HG03025 (cell line): ENCODE data around the gene MRPL54.
"Not testable (repeated sequence)": the region's sequence is repeated elsewhere in the genome, so short reads cannot be mapped to it uniquely, and the experiment has no call there.

ENCODE experiments used
- ATAC-seq: cut with Tn5 transposase; IDR thresholded peaks from one replicate; pipeline ENCODE4 v1.9.1; 2021; ENCODE audit warnings: mild to moderate bottlenecking, moderate library complexity; ENCODE audit not compliant: unreplicated experiment, low FRiP score

Gene MRPL54

DNA sequence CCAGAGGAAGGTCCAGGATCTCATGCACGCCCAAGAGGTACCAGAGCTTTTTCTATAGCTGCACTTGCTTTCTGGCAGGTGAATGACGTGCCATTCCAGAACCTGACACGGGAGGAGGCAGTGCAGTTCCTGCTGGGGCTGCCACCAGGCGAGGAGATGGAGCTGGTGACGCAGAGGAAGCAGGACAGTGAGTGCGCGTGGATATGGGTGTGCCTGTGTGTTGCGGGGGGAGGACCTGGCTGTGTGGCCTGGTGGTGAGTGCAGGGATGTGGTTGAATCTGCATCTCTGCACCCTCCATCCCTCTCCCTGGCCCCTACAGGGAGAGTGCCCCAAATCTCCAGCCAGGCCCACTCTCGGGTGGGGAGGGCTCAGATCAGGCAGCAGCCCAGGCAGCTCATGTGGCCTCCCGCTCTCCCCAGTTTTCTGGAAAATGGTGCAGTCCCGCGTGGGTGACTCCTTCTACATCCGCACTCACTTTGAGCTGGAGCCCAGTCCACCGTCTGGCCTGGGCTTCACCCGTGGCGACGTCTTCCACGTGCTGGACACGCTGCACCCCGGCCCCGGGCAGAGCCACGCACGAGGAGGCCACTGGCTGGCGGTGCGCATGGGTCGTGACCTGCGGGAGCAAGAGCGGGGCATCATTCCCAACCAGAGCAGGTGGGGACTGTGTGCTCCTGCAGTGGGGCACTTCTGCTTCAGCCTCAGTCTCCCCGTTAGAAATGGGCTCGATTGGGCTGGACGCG, 23.8 kb upstream of the MRPL54 start:
- ATAC-seq: no peak

- no peak for ATAC-seq
Measured at GRCh38 chr19:3740431-3740830, 22.1 kb upstream of the MRPL54 start.

- ATAC-seq: no peak
Measured at GRCh38 chr19:3743486-3743885, 19.0 kb upstream of the MRPL54 start.

DNA sequence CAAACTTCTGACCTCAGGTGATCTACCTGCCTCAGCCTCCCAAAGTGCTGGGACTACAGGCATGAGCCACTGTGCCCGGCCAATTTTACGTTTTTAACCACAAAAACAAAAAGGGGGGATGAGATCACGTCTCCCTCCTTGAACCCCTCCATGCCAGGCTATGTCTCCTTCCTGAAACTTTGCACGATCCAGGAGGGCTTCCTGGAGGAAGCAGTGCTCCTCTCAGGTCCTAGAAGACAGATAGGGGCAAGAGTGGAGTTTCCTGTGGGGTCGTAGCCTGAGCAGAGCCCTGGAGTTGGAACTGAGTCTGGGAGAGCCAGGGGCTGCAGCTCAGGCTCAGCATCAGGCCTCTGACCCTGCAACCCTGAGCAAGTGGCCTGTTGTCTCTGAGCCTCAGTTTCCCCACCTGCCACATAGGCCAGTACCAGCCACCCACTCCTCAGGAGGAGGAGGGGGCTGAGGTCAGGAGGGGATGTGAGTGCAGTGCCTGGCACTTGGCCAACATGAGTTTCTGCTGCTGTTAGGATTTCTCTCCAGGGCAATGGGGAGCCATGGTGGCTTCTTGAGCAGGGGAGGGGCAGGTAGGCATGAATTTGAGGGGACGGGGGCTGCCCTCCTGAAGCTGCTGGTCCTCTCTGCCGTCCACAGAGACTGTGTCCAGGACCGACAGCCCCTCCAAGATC, 17.0 kb upstream of the MRPL54 start:
- no peak for ATAC-seq

GRCh38 chr19:3746371-3747056, 16.0 kb upstream of the MRPL54 start:
- ATAC-seq: no peak

- ATAC-seq: no peak
Measured at GRCh38 chr19:3748965-3749364, 13.5 kb upstream of the MRPL54 start.

GRCh38 chr19:3750211-3750610, 12.3 kb upstream of the MRPL54 start:
- no peak for ATAC-seq

DNA sequence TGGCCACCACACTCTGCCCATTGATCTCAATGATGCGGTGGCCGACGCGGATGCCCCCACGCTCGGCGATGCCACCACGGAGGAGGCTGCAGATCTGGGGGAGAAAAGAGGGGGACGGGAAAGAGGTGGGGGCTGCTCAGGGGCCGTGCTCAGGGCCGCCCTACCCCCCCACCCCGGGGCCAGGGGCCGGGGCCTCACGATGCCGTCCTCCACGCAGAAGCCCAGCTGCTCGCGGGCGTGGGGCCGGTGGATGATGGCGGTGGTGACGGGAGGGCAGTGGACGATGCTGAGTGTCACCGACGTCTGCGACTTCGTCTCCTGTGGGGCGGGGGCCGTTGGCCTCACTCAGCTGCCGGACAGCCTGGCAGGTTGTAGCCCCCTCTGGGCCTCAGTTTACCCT, 11.2 kb upstream of the MRPL54 start:
- no peak for ATAC-seq

DNA sequence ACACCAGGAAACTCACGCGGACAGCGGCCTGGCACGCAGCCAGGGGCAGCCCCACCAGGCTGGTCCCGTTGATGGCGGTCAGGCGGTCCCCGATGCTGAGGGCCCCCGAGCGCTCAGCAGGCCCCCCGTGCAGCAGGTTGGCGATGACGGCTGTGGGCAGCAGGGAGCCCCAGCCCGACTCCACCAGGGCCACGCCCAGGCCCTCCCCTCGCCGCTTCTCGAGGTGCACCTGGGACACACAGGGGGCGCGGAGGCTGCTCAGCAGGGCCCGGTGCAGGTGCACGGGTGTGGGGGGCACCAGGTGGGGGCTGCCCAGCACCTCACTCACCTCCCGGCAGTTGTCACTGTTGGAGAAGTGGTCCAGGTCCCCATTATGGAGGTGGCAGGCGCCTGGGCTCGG, 10.0 kb upstream of the MRPL54 start:
- ATAC-seq: no peak

DNA sequence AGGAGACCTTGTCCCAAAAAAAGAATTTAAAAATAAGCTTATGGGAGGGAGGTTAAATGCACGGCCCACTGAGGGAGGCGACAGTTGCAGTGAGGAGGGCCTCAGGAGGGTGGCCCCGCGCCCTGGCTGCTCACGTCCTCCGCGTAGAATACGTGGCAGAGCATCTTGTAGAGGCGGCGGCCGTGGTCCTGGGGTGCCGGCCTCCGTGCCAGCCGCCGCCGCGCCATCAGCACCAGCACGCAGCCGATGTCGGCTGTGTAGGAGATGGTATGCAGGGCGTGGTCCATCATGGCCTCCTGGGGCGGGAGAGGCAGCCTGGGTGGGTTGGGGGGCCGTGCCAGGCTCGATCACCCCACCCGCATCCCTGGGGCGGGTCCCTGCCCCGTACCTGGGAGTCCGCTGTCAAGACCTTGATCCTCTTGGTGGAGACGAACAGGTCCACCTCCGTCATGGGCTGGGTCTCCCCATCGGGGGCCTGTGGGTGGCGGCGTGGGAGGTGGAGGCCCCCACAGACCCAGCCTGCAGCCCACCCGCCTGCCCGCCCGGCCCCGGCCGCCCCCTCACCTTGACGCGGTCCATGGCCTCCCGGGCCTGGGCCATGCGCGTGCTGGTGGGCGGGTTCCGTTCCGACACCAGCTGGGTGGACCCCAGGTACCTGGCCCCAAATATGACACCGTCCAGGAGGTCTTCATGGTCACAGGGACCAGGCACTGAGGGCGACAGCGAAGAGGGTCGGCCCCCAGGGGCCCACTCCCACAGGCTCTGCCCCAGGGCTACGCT, 8.7 kb upstream of the MRPL54 start:
- ATAC-seq: no peak

DNA sequence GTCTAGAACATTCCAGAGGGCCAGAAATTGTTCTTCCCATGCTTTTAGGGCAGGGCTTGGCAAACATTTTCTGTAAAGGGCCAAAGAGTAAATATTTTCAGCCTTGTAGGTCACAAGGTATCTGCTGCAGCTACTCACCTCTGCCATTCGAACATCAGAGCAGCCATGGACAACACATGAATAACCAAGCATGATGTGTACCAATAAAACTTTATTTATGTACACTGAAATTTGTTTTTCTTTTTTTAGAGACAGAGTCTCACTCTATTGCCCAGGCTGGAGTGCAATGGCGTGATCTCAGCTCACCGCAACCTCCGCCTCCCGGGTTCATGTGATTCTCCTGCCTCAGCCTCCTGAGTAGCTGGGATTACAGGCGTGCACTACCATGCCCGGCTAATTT, 4.8 kb upstream of the MRPL54 start:
- not testable (repeated sequence) for ATAC-seq

GRCh38 chr19:3758297-3758696, 4.2 kb upstream of the MRPL54 start:
- not testable (repeated sequence) for ATAC-seq

DNA sequence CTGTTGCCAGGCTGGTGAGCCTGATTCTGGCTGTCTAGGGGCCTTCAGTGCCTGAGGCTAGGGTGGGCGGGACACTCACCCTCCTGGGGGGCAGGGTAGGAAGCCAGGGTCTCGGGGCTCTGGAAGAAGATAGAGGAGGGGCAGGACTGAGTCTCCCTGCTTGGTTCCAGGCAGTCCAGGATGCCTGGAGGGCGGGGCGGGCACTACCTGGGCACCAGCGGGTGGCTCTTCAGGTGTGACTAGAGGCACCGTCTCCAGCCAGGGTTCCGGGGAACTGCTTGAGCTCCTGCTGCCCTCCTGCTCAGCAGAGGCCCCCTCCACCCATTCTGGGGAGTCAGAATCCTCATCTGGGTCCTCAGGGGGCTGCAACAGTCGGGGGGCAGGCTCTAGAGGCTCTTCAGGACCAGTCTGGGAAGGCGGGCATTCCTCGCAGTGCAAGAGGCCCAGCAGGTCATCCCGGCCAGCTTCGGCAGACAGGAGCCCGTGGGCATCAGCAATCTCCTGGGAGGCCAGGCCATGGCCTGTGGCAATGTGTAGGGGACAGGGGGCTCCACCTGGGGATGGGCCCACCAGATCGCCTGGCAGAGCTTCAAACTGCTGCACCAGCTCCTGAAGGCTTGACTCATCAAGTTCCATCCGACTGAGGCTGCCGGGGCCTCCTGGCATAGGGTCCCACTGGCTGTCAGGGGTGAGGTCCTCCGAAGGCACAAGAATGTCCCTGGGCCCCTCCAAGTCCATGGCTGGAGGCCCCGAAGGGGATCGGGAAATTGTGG, 2.8 kb upstream of the MRPL54 start:
- ATAC-seq: no peak

GRCh38 chr19:3760871-3761361, 1.6 kb upstream of the MRPL54 start:
- no peak for ATAC-seq

DNA sequence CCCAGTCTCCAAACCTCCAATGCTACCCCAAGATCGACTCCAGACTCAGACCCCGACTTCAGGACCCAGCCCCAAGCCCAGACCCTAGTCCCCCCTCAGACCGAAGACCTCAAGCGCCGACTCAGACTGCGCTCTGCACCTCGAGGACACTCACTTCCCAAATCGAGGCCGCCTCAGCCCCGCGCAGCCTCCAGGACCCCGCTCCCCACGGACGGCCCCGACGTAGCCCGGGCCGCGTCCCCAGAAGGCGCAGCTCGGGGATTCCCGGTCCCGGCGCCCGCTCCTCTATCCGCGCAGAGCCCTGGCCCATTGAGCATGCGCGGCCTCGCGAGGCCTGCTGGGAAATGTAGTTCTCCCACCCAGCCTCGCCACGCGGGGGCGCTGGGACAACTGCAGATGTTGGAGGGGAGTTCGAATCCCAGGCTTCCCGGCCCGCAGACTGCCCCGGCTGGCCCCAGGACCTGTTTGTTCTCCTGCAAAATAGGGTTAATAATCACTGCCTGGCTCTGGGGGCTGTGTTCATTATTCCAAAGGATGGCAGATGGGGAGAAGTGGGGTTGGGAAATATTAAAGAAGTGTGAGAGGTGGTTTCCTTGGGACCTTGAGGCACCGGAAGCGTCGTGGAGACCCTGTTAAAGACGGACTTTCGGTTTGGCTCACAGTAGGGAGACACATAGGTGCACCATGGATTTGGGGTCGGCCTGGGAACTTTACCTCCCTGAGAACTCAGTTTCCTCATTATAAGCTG, 926 bp upstream of the MRPL54 start, which contains the start of gene APBA3:
Gene APBA3 (minus strand): TSS at position 311 of the 748 bp plus-strand sequence. CDS start 1,428 bp downstream, outside the sequence.
- ATAC-seq: peak; percentile 38

DNA sequence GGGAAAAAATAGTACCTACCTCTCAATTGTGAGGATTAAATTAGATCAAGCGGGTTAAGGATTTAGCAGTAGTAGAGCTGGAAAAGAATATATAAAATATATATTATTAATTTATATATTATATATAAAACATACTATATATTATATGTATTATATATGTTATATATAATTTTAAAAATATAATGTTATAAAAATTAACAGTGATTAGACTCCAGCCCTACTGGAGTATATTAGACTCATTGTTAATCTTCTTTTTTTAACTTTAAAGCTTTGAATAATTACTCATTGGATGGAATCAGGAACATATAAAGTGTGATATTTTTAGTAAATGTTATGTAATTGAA, 380 bp upstream of the MRPL54 start:
- no peak for ATAC-seq

DNA sequence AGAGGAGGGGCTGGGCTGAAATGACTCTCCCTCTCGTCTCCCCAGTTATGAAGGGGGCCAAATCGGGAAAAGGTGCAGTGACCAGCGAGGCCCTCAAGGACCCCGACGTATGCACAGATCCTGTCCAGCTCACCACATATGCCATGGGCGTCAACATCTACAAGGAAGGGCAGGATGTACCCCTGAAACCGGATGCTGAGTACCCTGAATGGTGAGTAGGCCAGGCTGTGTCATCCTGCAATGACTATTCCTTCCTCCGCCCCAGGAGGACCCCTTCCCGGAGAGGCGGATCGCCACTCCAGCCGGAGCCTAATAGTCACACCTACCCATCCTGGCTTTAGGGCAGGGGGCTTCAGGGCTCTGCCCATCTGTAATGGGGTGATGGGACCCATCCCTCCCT, 2.6 kb downstream of the MRPL54 start:
- no peak for ATAC-seq

DNA sequence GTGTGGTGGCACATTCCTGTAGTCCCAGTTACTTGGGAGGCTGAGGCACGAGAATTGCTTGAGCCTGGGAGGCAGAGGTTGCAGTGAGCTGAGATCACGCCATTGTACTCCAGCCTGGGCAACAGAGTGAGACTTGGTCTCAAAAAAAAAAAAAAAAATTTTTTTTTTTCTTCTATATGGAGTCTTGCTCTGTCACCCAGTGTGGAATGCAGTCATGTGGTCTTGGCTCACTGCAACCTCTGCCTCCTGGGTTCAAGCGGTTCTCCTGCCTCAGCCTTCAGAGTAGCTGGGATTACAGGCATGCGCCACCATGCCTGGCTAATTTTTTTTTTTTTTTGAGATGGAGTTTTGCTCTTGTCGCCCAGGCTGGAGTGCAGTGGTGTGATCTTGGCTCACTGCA, 3.3 kb downstream of the MRPL54 start:
- ATAC-seq: not testable (repeated sequence)

DNA sequence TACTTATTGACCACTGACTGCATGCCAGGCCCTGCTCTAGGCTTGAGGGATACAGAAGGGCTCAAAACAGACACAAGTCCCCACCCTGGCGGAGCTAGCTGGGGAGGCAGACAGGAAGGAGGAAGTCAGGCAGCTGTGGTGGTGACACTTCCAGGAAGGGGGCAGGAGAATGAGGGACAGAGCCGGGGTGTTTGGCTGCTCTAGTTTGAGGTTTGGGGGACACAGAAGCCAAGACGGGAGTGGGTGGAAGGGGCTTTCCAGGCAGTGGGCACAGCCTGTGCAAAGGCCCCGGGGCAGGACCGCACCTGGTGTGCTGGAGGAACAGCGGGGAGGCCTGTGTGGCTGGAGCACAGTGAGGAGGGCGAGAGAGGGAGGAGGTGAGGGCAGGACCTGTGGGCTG, 4.0 kb downstream of the MRPL54 start:
- ATAC-seq: no peak
